NK-92 (cell line): Measurements from ENCODE around the gene UBA7.

Experiments used
- DNase-seq: peaks from one replicate; lab custom pipeline; 2025; ENCODE audit not compliant: unreplicated experiment; lab: John Stamatoyannopoulos, UW

The UBA7 gene

DNA sequence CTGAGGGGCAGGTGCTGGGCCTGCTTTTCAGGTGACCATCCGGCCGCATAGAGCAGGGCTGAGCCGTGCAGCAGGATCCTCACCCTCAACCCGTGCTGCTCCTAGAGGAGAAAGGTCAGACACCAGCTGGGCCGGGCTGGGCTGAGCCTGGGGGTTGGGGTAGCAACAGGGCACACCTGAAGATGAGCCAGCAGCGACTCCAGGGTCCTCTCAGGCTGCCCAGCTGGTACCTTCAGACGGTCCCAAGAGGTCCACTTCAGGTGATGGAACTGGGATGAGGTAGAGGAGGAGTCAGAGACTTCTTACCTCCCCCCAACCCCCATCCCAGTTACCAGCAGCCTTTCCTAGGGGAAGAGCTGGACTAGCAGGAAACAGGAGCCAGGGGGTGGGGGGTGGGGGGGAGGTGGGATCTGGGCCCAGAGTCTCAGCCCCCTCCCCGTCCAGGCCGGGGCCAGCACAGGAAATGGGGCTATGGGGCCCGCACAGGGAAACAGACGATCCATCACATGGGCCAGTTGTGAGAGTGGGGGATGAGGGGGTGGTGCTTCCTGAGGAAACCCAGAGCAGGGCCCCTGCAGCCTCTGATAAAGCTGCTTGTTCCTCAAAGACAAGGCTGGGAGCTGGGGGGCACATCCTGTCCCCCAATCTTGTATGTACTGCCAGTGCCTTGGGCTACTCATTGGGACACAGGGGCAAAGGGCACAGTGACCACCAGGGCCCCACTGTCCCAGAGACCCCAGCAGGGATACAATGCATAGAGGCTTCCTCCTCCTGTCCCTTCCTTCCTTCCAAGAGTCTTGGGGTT lies 7.7 kb downstream of the UBA7 start:
- no peak for DNase-seq

DNA sequence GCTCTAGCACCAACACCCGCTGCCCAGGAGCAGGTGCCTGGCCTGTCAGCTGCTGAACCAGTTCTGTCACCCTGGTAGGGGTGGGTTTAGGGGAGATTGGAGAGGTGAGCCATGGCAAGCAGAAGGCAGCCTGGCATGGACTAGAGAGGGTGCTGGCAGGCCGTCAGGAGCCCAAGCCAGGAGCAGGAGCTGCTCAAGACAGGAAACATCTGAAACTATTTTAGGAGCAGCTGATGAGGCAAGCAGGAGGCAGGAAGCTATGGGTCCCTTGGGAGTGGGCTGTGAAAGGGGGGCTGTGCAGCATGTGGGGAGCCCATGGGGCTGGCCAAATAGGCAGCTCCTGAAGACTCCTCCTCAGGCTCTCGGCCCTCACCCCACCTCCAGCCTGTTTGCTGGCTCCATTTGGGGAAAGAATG lies 8.4 kb downstream of the UBA7 start:
- no peak for DNase-seq

DNA sequence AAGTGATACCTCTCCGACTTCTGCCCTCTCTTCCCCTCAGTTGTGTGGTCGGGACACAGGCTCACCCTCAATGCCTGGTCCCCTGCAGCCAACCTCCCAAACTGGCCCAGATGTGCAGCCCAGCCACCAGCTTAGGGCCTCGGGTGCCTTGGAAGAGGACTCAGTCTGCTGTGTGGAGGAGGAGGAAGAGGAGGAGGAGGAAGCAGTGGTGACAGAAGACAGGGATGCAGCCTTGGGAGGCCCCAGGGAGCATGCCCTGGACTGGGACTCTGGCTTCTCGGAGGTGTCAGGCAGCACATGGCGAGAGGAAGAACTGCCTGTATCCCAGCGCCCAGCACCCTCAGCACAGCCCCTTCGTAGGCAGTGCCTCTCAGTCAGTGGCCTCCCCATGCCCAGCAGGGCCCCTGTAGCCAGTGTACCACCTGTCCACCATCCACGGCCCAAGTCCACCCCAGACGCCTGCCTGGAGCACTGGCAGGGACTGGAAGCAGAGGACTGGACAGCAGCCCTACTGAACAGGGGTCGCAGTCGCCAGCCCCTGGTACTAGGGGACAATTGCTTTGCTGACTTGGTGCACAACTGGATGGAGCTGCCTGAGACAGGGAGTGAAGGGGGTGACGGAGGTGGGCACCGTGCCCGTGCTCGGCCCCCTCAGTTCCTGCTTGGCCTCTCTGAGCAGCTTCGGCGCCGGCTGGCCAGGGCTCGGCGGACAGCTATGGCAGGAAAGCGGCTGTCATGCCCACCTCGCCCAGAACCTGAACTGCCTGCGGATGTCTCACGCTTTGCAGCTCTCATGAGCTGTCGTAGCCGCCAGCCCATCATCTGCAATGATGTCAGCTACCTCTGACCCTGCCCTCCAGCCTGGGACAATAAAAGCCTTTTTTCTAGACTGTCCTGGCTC lies 9.4 kb downstream of the UBA7 start:
- no peak for DNase-seq

GRCh38 chr3:49803465-49804140 lies 10.2 kb downstream of the UBA7 start:
- DNase-seq, result no peak

DNA sequence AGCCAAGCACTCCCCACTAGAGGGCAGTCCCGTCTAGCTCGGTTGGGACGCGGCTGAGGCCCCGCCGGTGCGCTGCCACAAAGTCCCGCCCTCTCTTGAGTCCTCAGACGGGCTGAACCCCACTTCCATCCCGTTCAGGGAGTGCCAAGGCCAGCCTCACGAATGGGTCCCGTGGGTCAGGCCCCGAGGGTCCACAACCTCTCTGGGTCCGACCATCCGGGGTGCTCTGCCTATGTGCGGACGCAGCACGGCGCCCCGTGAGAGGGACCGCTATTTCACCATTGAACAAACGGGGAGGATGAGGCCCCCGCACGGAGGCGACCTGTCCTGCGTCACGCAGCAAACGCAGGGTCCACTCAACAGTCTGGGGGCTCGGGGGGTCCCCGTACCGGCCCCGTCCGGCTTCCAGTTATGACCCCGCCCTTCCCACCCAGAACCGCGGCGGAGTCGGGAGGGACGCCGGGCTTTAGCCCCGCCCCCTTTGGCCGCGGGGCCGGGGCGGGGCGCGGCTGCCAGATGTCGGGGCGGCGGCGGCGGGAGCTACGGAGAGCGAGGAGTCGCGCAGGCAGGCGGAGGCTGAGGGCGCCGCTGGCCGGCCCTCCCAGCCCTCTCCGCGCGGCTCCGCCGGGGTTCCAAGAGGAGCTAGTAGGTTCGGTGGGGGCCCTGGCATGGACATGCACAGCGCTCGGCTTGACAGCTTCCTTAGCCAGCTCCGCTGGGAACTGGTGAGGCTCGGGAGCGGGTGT lies 10.9 kb downstream of the UBA7 start, which contains the start of gene INKA1:
Gene INKA1 (plus strand): TSS at position 543 of the 746 bp plus-strand sequence. CDS start 132 bp downstream, at position 675.
- peak; percentile 5 for DNase-seq

GRCh38 chr3:49801160-49801559 lies 12.6 kb downstream of the UBA7 start:
- DNase-seq, result no peak

GRCh38 chr3:49799761-49800160 lies 14.0 kb downstream of the UBA7 start, which contains the start of gene CDHR4:
Gene CDHR4 (minus strand): TSS chr3:49799873. CDS start chr3:49799812, 61 bp downstream.
- no peak for DNase-seq

DNA sequence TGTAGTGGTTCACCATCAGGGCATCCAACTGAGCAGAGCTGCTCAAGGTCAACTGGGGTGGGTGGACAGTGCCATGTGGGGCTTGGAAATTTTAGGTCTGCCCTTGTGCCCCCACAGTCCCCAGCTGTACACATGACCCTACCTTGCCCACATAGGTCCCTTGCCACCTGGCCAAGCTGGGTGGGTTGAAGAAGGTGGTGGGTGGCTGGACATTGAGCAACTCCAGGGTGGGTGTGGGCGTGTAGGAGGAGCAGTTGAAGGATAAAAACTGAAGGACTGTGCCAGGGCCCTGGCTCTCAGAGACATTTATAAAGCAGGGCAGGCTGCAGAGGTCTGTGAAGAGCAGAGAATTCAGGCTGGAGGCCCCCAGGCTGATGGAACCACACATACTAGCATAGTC lies 14.6 kb downstream of the UBA7 start:
- DNase-seq, result no peak

DNA sequence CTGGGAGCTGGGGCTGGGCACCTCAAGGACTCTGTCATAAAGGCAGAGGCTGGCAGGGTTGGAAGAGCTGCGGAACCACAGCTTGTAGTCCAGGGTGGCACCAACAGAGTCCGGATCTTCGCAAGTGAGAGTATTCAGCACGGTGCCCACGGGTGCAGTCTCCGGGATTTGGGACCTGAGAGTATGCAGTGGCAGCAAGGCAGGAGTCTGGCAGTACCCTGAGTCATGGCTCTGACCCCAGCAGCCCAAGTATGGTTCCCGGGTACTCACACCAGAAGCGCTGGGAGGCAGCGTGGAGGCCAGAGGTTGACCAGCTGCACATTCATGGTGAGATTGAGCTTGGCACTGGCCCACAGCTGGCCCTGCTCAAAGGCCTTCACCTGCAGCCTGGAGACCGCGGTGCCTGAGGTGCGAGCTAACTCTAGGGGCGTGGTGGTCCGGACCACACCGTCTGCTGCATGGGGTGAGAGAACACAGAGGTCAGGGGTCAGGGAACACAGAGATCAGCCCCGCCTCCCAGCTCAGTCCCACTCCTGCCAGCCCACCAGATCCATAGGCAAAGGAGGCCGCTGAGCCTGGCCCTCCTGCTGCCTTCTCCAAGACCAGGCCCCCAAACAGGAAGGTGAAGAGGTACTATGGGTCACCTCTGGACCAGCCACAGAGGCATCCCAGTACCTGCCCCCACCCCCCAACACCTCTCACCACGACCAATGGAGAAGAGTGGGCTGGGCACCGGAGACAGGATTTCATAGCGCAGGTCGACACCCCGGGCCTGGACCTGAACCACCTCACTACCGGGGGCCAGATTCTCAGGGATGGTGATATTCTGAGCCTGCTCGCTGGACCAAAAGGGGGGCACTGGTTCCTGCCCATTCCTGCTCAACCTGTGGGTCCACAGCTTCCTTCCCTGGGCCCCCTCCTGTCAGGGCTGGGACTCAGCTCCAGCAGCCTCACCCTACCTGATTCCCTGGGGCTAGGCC lies 18.5 kb downstream of the UBA7 start:
- no peak for DNase-seq

- no peak for DNase-seq
These were observed 19.3 kb downstream of the UBA7 start for GRCh38 chr3:49794431-49794830.

DNA sequence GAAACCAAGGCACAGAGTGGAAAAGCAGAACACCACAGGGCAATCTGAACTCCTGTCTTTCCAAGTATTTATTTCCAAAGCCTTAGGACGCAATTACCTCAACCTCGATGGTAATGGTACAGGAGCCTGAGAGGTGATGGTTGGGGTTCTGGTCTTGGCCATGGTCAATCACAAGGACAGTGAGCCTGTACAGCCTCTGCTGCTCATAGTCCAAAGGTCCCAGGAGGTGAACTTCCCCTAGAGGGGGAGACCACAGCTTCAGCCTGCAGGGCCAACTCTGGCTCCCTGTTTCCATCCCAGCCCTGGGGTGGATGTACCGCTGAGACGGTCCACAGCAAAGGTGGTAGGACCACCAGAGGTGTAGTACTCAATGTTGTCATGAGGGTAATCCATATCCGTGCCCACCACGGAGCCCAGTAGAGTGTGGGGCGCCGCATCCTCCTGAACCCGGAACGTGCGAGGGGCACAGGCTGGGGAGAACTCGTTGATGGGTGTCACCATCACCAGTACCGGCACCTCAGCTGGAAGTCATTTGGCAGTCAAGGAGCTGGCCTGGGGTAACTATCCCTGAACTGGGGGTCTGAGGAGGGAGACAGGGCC lies 20.2 kb downstream of the UBA7 start:
- no peak for DNase-seq

- DNase-seq, result no peak
These were observed 21.2 kb downstream of the UBA7 start for GRCh38 chr3:49792371-49793150.

- DNase-seq, result no peak
These were observed 22.2 kb downstream of the UBA7 start for GRCh38 chr3:49791571-49791970.

- no peak for DNase-seq
These were observed 22.9 kb downstream of the UBA7 start for GRCh38 chr3:49790626-49791411.

GRCh38 chr3:49788056-49788455 lies 25.7 kb downstream of the UBA7 start:
- no peak for DNase-seq

DNA sequence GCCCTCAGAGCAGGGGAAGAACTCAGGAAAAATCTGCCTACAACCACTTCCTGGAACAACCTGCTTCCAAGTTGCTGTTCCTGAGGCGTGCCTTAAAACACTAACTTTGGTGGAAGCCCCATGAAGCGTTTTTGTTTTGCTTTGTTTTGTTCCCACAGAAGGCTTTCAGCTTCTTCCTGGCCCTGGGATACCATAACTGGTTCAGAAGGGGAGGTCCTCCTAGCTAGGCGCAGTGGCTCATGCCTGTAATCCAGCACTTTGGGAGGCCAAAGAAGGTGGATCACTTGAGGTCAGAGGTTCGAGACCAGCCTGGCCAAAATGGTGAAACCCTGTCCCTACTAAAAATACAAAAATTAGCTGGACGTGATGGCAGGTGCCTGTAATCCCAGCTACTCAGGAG lies 26.2 kb downstream of the UBA7 start:
- no peak for DNase-seq

GRCh38 chr3:49787182-49787464 lies 26.6 kb downstream of the UBA7 start:
- DNase-seq, result no peak
